Measurements from ENCODE around the gene ZNF423. TPM values are rescaled to one million over a fixed set of nuclear protein-coding genes. Genes with fewer than 3 reads are reported as not detected.
A peak's percentile ranks its signal among the peaks of the same experiment; 100 is the strongest.

The ZNF423 gene
- total RNA-seq, 1 experiment from 2014 or later, result 11.1 TPM

DNA sequence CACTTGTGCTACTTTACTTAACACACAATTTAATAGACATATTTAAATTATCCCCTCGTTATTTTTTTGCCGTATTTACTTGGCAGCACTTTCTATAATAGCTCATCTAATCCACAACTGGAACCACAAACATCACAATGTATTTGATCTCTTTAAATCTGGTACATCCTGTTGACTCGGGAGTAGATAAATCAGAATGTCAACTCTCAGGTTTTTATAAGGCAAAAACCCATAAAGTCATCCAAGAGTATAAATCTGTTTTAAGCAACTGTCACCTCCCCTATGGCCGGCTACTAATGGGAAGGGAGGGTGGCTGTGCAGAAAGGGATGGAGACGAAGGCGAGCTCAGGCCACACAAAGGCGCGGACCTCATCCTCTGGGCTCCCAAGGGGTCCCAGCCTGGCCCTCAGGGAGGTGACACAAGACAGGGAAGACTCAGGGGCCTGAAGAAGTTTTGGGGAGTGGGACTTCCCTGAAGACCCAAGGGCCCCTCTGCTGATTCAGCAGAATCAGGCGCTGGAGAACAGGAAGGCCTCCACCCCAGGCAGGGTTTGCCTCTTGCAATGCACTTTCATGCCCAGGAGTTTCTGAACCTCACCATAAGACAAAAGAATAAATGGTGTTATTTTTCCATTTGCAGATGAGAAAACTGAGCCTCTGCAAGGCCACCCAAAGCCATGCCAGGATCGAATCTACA lies 122.5 kb downstream of the ZNF423 start:
- ChIA-PET CTCF (no interaction called here), POLR2A (ENCODE audit: low non-redundant PET) (interaction anchor here (0.7 kb wide), 1 partner anchor 61 kb away, joined by 6 read pairs; no protein-coding TSS in a partner anchor)
- Histone ChIP-seq H3K4me1 (ENCODE audit: insufficient read depth, low read length, poor library complexity, severe bottlenecking) (peaks cover 16% of the 10 kb centered on the region), H3K27ac (ENCODE audit: low read depth, low read length, poor library complexity, severe bottlenecking) (no peak overlapping the region), H3K27me3 (replicated peaks; ENCODE audit: insufficient read depth, low read depth, low read length, poor library complexity) (no peaks in the 10 kb centered on the region), H3K36me3 (ENCODE audit: insufficient read depth, low read length, poor library complexity, severe bottlenecking) (no peaks in the 10 kb centered on the region), H3K9me3 (ENCODE audit: low read depth, low read length, poor library complexity, severe bottlenecking) (no peaks in the 10 kb centered on the region), H3K4me3 (ENCODE audit: low read depth, low read length, poor library complexity, severe bottlenecking) (no peak overlapping the region)
- TF ChIP-seq EZH2 (IDR thresholded peaks at IDR 0.05; ENCODE audit: borderline replicate concordance, low read depth, low read length, poor library complexity, severe bottlenecking), result no peak
- TF ChIP-seq, protein P1, sequence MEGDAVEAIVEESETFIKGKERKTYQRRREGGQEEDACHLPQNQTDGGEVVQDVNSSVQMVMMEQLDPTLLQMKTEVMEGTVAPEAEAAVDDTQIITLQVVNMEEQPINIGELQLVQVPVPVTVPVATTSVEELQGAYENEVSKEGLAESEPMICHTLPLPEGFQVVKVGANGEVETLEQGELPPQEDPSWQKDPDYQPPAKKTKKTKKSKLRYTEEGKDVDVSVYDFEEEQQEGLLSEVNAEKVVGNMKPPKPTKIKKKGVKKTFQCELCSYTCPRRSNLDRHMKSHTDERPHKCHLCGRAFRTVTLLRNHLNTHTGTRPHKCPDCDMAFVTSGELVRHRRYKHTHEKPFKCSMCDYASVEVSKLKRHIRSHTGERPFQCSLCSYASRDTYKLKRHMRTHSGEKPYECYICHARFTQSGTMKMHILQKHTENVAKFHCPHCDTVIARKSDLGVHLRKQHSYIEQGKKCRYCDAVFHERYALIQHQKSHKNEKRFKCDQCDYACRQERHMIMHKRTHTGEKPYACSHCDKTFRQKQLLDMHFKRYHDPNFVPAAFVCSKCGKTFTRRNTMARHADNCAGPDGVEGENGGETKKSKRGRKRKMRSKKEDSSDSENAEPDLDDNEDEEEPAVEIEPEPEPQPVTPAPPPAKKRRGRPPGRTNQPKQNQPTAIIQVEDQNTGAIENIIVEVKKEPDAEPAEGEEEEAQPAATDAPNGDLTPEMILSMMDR (conservative IDR thresholded peaks at IDR 0.05; ENCODE audit: low read depth, low read length), result no peak
- BruUV-seq (replicated peaks), result no TSS peak
- intact Hi-C loops (cut with micrococcal nuclease; ENCODE audit: unreplicated experiment), result no loop called here
- DNase-seq (ENCODE audit: low spot score), result peak; percentile 45

DNA sequence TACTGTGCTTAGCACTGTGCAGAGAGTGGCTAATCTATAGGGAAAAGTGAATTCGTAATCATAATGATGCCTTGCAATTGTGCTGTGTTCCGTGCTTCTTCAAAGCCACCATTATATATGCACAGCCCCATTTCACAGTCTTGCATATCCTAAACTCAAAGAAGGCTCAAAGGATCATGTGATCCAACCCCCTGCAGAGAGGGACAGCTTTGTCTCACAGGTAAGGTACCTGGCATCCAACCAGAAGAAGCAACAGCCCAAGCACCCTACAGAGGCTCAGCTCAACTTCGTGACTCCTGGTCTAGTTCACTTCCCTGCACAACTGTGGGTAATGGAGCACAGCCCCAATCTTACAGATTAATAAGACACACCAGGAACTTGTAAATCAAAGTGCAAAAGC lies 124.0 kb downstream of the ZNF423 start:
- CTCF ChIA-PET, result no interaction called here
- H3K27me3 ChIP-seq (replicated peaks; ENCODE audit: insufficient read depth, low read depth, low read length, poor library complexity), result no peaks in the 10 kb centered on the region
- H3K27ac ChIP-seq (ENCODE audit: low read depth, low read length, poor library complexity, severe bottlenecking), result no peak overlapping the region
- no peak for DNase-seq (ENCODE audit: low spot score)
- H3K4me3 ChIP-seq (ENCODE audit: low read depth, low read length, poor library complexity, severe bottlenecking), result no peak overlapping the region
- H3K4me1 ChIP-seq (ENCODE audit: insufficient read depth, low read length, poor library complexity, severe bottlenecking), result peaks cover 16% of the 10 kb centered on the region
- intact Hi-C loops (cut with micrococcal nuclease; ENCODE audit: unreplicated experiment), result no loop called here
- no TSS peak for BruUV-seq (replicated peaks)
- H3K36me3 ChIP-seq (ENCODE audit: insufficient read depth, low read length, poor library complexity, severe bottlenecking), result no peaks in the 10 kb centered on the region
- no peak for TF ChIP-seq EZH2 (IDR thresholded peaks at IDR 0.05; ENCODE audit: borderline replicate concordance, low read depth, low read length, poor library complexity, severe bottlenecking)
- TF ChIP-seq, protein P1 (conservative IDR thresholded peaks at IDR 0.05; ENCODE audit: low read depth, low read length), result no peak
- POLR2A ChIA-PET (ENCODE audit: low non-redundant PET), result interaction anchor here (0.6 kb wide), 1 partner anchor 104 kb away, joined by 3 read pairs; no protein-coding TSS in a partner anchor
- no peaks in the 10 kb centered on the region for H3K9me3 ChIP-seq (ENCODE audit: low read depth, low read length, poor library complexity, severe bottlenecking)

DNA sequence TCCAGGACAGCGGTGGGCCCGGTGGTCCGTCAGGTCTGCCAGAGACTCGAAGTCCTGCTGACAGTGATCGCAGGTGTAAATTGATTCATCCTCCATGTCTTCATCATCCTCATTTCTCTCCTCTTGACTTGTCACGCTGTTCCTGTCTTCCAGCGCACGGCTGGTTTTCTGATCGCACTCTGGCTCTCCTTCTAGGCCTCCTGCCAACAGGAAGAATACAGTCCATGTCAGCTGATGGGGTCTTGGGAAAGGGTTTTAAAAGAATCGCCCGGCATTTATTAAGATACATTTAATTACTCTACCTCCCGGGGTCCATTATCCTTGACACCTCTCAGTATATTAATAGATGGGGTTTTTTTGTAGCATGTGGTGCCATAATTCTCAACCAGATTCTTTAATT lies 125.1 kb downstream of the ZNF423 start:
- CTCF ChIA-PET, result no interaction called here
- peaks cover 16% of the 10 kb centered on the region for H3K4me1 ChIP-seq (ENCODE audit: insufficient read depth, low read length, poor library complexity, severe bottlenecking)
- DNase-seq (ENCODE audit: low spot score), result no peak
- intact Hi-C loops (cut with micrococcal nuclease; ENCODE audit: unreplicated experiment), result no loop called here
- TF ChIP-seq EZH2 (IDR thresholded peaks at IDR 0.05; ENCODE audit: borderline replicate concordance, low read depth, low read length, poor library complexity, severe bottlenecking), result no peak
- TF ChIP-seq, protein P1 (conservative IDR thresholded peaks at IDR 0.05; ENCODE audit: low read depth, low read length), result no peak
- no peak overlapping the region for H3K4me3 ChIP-seq (ENCODE audit: low read depth, low read length, poor library complexity, severe bottlenecking)
- POLR2A ChIA-PET (ENCODE audit: low non-redundant PET), result interaction anchor here (0.8 kb wide), 1 partner anchor 25 kb away, joined by 3 read pairs; no protein-coding TSS in a partner anchor
- no peaks in the 10 kb centered on the region for H3K36me3 ChIP-seq (ENCODE audit: insufficient read depth, low read length, poor library complexity, severe bottlenecking)
- no peak overlapping the region for H3K27ac ChIP-seq (ENCODE audit: low read depth, low read length, poor library complexity, severe bottlenecking)
- H3K27me3 ChIP-seq (replicated peaks; ENCODE audit: insufficient read depth, low read depth, low read length, poor library complexity), result no peaks in the 10 kb centered on the region
- no peaks in the 10 kb centered on the region for H3K9me3 ChIP-seq (ENCODE audit: low read depth, low read length, poor library complexity, severe bottlenecking)
- no TSS peak for BruUV-seq (replicated peaks)
